HCT116 (cell line): ENCODE results near the gene TDRD12. TPM values are rescaled to one million over a fixed set of nuclear protein-coding genes. Genes with fewer than 3 reads are reported as not detected.

Experiments used
- ATAC-seq: fragments of 200-7000 bp; cut with Tn5 transposase; 2 replicates; pipeline ENCODE4 v1.9.1; 2020; ENCODE audit warnings: mild to moderate bottlenecking, moderate library complexity
- BruUV-seq: library from RNA; stranded (reverse); fragments of 400-500 nt; replicated peaks from 2 replicates; lab custom pipeline; 2021; lab: Mats Ljungman, UMichigan
- CTCF ChIA-PET: fragments of 300-600 bp; sonication (Branson Sonifier 250); formaldehyde crosslinking; loops from one replicate; lab custom pipeline; 2021; ENCODE audit warnings: antibody characterized with exemption; lab: Charles Lee
- POLR2A ChIA-PET: fragments of 300-600, 350-600 bp; sonication (Branson Sonifier 250); formaldehyde crosslinking; loops from one replicate; lab custom pipeline; 2021; ENCODE audit warnings: antibody characterized with exemption; lab: Charles Lee
- RAD21 ChIA-PET, 2 experiments: fragments of 300-600 bp; sonication (Branson Sonifier 250); formaldehyde crosslinking; loops; one replicate each; lab custom pipeline; 2023; ENCODE audit warnings: low total read pairs in 2 of 2; ENCODE audit not compliant: uncharacterized antibody in 2 of 2, unreplicated experiment in 2 of 2, low non-redundant PET in 1 of 2; lab: Charles Lee
- DNase-seq: peaks from one replicate; pipeline ENCODE4 v3.0.0-alpha.2; 2010; ENCODE audit warnings: low read depth, low spot score
- H2AFZ ChIP-seq: fragments of 200-600 bp; shearing (Covaris generic), sonication (generic); 2 replicates; pipeline ENCODE4 v1.6.1; 2017; ENCODE audit warnings: low read depth, mixed run types, mixed read lengths, antibody characterized with exemption, low read length; ENCODE audit not compliant: poor library complexity, severe bottlenecking
- H3K27ac ChIP-seq: 2 replicates; pipeline ENCODE4 v1.5.1; 2012; ENCODE audit warnings: low read depth, low read length
- H3K27me3 ChIP-seq: fragments of 200-600 bp; sonication (generic); 2 replicates; pipeline ENCODE4 v1.6.1; 2016; ENCODE audit warnings: mixed run types, low read length, mixed read lengths; ENCODE audit not compliant: insufficient read depth
- H3K36me3 ChIP-seq, 2 experiments: fragments of 200-500 bp in 1 of 2; fragments of 200-600 bp in 1 of 2; sonication (Bioruptor generic) in 1 of 2; sonication (generic) in 1 of 2; 2 replicates each; pipeline versions ENCODE4 v1.5.1 to v1.6.1; 2014 to 2016; ENCODE audit warnings: low read length in 2 of 2, inconsistent platforms in 1 of 2, mixed read lengths in 1 of 2, mixed run types in 1 of 2; ENCODE audit not compliant: insufficient read depth in 2 of 2, control insufficient read depth in 1 of 2
- H3K4me1 ChIP-seq, 2 experiments: fragments of 200-600 bp in 1 of 2; sonication (generic) in 1 of 2; 2 replicates each; pipeline versions ENCODE4 v1.5.1 to v1.6.1; 2012 to 2017; ENCODE audit warnings: low read length in 2 of 2, inconsistent platforms in 1 of 2, mild to moderate bottlenecking in 1 of 2, mixed read lengths in 1 of 2, mixed run types in 1 of 2, moderate library complexity in 1 of 2; ENCODE audit not compliant: insufficient read depth in 2 of 2, control insufficient read depth in 1 of 2
- H3K4me2 ChIP-seq: fragments of 200-600 bp; sonication (generic); 2 replicates; pipeline ENCODE4 v1.6.1; 2017; ENCODE audit warnings: mixed run types, low read length, mixed read lengths
- H3K4me3 ChIP-seq, 2 experiments: fragments of 200-600 bp in 1 of 2; sonication (generic) in 1 of 2; replicated peaks in 1 of 2; 2 replicates each; pipeline ENCODE4 v1.5.1; 2011 to 2016; ENCODE audit warnings: low read length in 2 of 2, control low read depth in 1 of 2, low read depth in 1 of 2, mild to moderate bottlenecking in 1 of 2, mixed read lengths in 1 of 2, mixed run types in 1 of 2
- H3K79me2 ChIP-seq: fragments of 200-600 bp; sonication (generic); 2 replicates; pipeline ENCODE4 v1.6.1; 2017; ENCODE audit warnings: mild to moderate bottlenecking, mixed run types, low read length, moderate library complexity, mixed read lengths; ENCODE audit not compliant: insufficient read depth
- H3K9ac ChIP-seq: fragments of 200-600 bp; sonication (generic); 2 replicates; pipeline ENCODE4 v1.6.1; 2016; ENCODE audit warnings: low read length, mixed read lengths
- H3K9me2 ChIP-seq: fragments of 200-600 bp; sonication (generic), shearing (Covaris generic); 2 replicates; pipeline ENCODE4 v1.6.1; 2017; ENCODE audit warnings: mixed run types, mild to moderate bottlenecking, moderate library complexity; ENCODE audit not compliant: insufficient read depth
- H3K9me3 ChIP-seq, 2 experiments: fragments of 200-500 bp in 1 of 2; fragments of 200-600 bp in 1 of 2; sonication (Bioruptor generic) in 1 of 2; sonication (generic) in 1 of 2; 2 replicates each; pipeline ENCODE4 v1.6.1; 2014 to 2017; ENCODE audit warnings: low read length in 2 of 2, mixed read lengths in 2 of 2, inconsistent platforms in 1 of 2, low read depth in 1 of 2, mild to moderate bottlenecking in 1 of 2, mixed run types in 1 of 2, moderate library complexity in 1 of 2; ENCODE audit not compliant: control insufficient read depth in 1 of 2, insufficient read depth in 1 of 2
- H4K20me1 ChIP-seq: fragments of 200-600 bp; sonication (generic), shearing (Covaris generic); 2 replicates; pipeline ENCODE4 v1.6.1; 2017; ENCODE audit warnings: mixed run types, mild to moderate bottlenecking, moderate library complexity; ENCODE audit not compliant: insufficient read depth
- CTCF ChIP-seq, 3 experiments: fragments of 200-600 bp in 1 of 3; sonication (generic) in 1 of 3; IDR thresholded peaks in 2 of 3; conservative IDR thresholded peaks in 1 of 3; 2 replicates each; pipeline ENCODE4 v1.5.1; 2012 to 2017; ENCODE audit warnings: low read depth in 2 of 3, low read length in 2 of 3, antibody characterized with exemption in 1 of 3, borderline replicate concordance in 1 of 3, control low read depth in 1 of 3, mild to moderate bottlenecking in 1 of 3, mixed read lengths in 1 of 3, mixed run types in 1 of 3, moderate library complexity in 1 of 3; ENCODE audit not compliant: insufficient read depth in 1 of 3
- EZH2 ChIP-seq: fragments of 200-600 bp; sonication (generic); IDR thresholded peaks from 2 replicates; pipeline ENCODE4 v1.6.1; 2017; ENCODE audit warnings: antibody characterized with exemption, mixed run types
- EZH2phosphoT487 ChIP-seq: fragments of 200-600 bp; IDR thresholded peaks from 2 replicates; pipeline ENCODE4 v1.6.1; 2018; ENCODE audit warnings: antibody characterized with exemption, borderline replicate concordance
- FOSL1 ChIP-seq: IDR thresholded peaks from 2 replicates; pipeline ENCODE4 v1.6.1; 2012; ENCODE audit warnings: low read depth
- POLR2AphosphoS5 ChIP-seq: IDR thresholded peaks from 2 replicates; pipeline ENCODE4 v1.6.1; 2011; ENCODE audit warnings: mild to moderate bottlenecking, low read depth, low read length, moderate library complexity
- REST ChIP-seq: IDR thresholded peaks from 2 replicates; pipeline ENCODE4 v1.6.1; 2012; ENCODE audit warnings: low read depth
- SRF ChIP-seq: IDR thresholded peaks from 2 replicates; pipeline ENCODE4 v1.6.1; 2012; ENCODE audit warnings: low read depth
- TCF7L2 ChIP-seq: IDR thresholded peaks from 2 replicates; pipeline ENCODE4 v1.7.0; 2011; ENCODE audit warnings: borderline replicate concordance, inconsistent platforms; ENCODE audit not compliant: insufficient read depth, insufficient read length; ENCODE audit errors: extremely low read depth
- YY1 ChIP-seq: IDR thresholded peaks from 2 replicates; pipeline ENCODE4 v1.6.1; 2011; ENCODE audit warnings: low read length, low read depth, moderate library complexity, mild to moderate bottlenecking; ENCODE audit not compliant: insufficient replicate concordance; ENCODE audit errors: extremely low read depth
- ZBTB33 ChIP-seq: IDR thresholded peaks from 2 replicates; pipeline ENCODE4 v1.6.1; 2011; ENCODE audit warnings: mild to moderate bottlenecking, low read length, moderate library complexity; ENCODE audit not compliant: insufficient replicate concordance; ENCODE audit errors: extremely low read depth
- intact Hi-C: fragments of 100-400 bp; cut with micrococcal nuclease; formaldehyde crosslinking; loops from 2 replicates; pipeline ENCODE4 v1.10.0; 2022
- total RNA-seq: library from RNA; stranded (reverse); gene quantifications from one replicate; pipeline ENCODE4 v1.2.1, GENCODE V29; 2021; ENCODE audit not compliant: unreplicated experiment
- TF ChIP-seq, protein P1 (sequence below): IDR thresholded peaks from 2 replicates; pipeline ENCODE4 v1.6.1; 2012

The TDRD12 gene
- total RNA-seq, 1 experiment from 2014 or later = 0.30 TPM

- Histone ChIP-seq H4K20me1 (no peaks in the 10 kb centered on the region), H3K4me1 (no peaks in the 10 kb centered on the region), H3K9me2 (no peaks in the 10 kb centered on the region), H3K27ac (no peak overlapping the region), H3K4me2 (no peak overlapping the region), H3K4me3 (no peak overlapping the region), H3K9me3 (peaks cover 0 to 5% of the 10 kb centered on the region in 2 experiments; a peak in 1 of 4 replicates), H3K36me3 (no peaks in the 10 kb centered on the region), H3K79me2 (no peaks in the 10 kb centered on the region), H3K9ac (no peak overlapping the region), H3K27me3 (no peaks in the 10 kb centered on the region), H2AFZ (no peak overlapping the region)
- no peak for TF ChIP-seq POLR2AphosphoS5
- no peak for TF ChIP-seq SRF
- TF ChIP-seq, protein P1, sequence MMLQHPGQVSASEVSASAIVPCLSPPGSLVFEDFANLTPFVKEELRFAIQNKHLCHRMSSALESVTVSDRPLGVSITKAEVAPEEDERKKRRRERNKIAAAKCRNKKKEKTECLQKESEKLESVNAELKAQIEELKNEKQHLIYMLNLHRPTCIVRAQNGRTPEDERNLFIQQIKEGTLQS = no peak
- no peak for TF ChIP-seq EZH2phosphoT487
- no peak for TF ChIP-seq FOSL1
- no peak for TF ChIP-seq EZH2
- no peak for TF ChIP-seq TCF7L2
- TF ChIP-seq YY1 = no peak
- no peak for TF ChIP-seq ZBTB33
- TF ChIP-seq CTCF (IDR thresholded peaks at IDR 0.05 in 2 of 3, conservative IDR thresholded peaks at IDR 0.05 in 1 of 3; ENCODE audit: borderline replicate concordance in 1 of 3, insufficient read depth in 1 of 3, low read depth in 2 of 3, low read length in 2 of 3) = no peak
- TF ChIP-seq REST = no peak
- intact Hi-C loops = no loop called here
- RAD21 ChIA-PET = no interaction called here
- CTCF ChIA-PET = no interaction called here
- BruUV-seq = no TSS peak
- POLR2A ChIA-PET = no interaction called here
- DNase-seq (no peak), ATAC-seq (no peak)
Observed at GRCh38 chr19:32771596-32771995, 52.0 kb downstream of the TDRD12 start.
